Lower lobe of right lung (tissue), 2 donors: Measurements from ENCODE around the gene PXYLP1. TPM values are rescaled to one million over a fixed set of nuclear protein-coding genes. Genes with fewer than 3 reads are reported as not detected.

Experiments
- ATAC-seq, 2 donors: fragments of 200-7000 bp; cut with Tn5 transposase; one replicate each; pipeline ENCODE4 v1.9.1; 2020 to 2022; ENCODE audit warnings: mild to moderate bottlenecking in 2 of 2, moderate library complexity in 2 of 2
- DNase-seq: peaks from one replicate; pipeline ENCODE4 v3.0.0-alpha.2; 2020
- H3K27ac ChIP-seq: fragments of 200-600 bp; one replicate; pipeline ENCODE4 v1.8.0; 2022
- H3K27me3 ChIP-seq: fragments of 200-600 bp; one replicate; pipeline ENCODE4 v1.8.0; 2022; ENCODE audit warnings: low read depth
- H3K36me3 ChIP-seq: fragments of 200-600 bp; one replicate; pipeline ENCODE4 v1.8.0; 2022; ENCODE audit warnings: mild to moderate bottlenecking
- H3K4me1 ChIP-seq: fragments of 200-600 bp; one replicate; pipeline ENCODE4 v1.8.0; 2022
- H3K4me3 ChIP-seq: fragments of 200-600 bp; one replicate; pipeline ENCODE4 v1.8.0; 2022; ENCODE audit warnings: mild to moderate bottlenecking
- H3K9me3 ChIP-seq: fragments of 200-600 bp; one replicate; pipeline ENCODE4 v1.8.0; 2022
- intact Hi-C: fragments of 100-400 bp; cut with DNase I; formaldehyde crosslinking; loops from one replicate; pipeline ENCODE4 v1.11.0; 2022
- total RNA-seq: library from RNA; stranded (reverse); fragmentation: NEBNext Ultra II Directional; extraction: Animal tissue kit (Norgen Biotek cat#: 25700); gene quantifications from one replicate; pipeline ENCODE4 v1.2.1, GENCODE V29; 2021
- TF ChIP-seq, protein P1 (sequence below): fragments of 200-600 bp; IDR thresholded peaks from one replicate; pipeline ENCODE4 v1.8.0; 2022; ENCODE audit warnings: antibody characterized with exemption, mild to moderate bottlenecking
- donor health status: DM: no; HTN: yes; CAD: no; lungs with severe emphysema.

The PXYLP1 gene
- total RNA-seq, 1 donor from 2014 or later = 8.9 TPM

DNA sequence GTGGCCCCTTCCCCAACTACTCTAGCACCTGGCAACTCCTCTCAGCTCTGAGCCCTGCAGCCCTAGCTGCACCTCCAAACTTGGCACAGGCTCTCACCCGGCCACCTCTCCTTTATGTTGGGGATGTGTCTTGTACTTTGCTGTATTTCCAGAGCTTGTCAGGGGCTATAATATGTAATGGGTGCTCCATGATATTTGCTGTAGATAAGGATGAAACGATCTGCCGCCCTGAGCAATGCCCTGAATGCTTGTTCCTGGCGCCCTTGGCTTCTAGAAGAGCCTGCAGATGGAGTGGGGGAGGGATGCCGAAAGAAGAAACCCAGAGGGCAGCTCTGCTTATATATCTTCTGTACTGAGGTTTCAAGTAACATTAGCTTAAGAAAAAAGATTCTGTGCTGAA lies 100.8 kb downstream of the PXYLP1 start:
- Histone ChIP-seq H3K36me3 (no peaks in the 10 kb centered on the region), H3K4me3 (no peak overlapping the region), H3K4me1 (peaks cover 23% of the 10 kb centered on the region), H3K27ac (no peak overlapping the region), H3K9me3 (no peaks in the 10 kb centered on the region), H3K27me3 (no peaks in the 10 kb centered on the region)
- intact Hi-C loops = no loop called here
- TF ChIP-seq, protein P1, sequence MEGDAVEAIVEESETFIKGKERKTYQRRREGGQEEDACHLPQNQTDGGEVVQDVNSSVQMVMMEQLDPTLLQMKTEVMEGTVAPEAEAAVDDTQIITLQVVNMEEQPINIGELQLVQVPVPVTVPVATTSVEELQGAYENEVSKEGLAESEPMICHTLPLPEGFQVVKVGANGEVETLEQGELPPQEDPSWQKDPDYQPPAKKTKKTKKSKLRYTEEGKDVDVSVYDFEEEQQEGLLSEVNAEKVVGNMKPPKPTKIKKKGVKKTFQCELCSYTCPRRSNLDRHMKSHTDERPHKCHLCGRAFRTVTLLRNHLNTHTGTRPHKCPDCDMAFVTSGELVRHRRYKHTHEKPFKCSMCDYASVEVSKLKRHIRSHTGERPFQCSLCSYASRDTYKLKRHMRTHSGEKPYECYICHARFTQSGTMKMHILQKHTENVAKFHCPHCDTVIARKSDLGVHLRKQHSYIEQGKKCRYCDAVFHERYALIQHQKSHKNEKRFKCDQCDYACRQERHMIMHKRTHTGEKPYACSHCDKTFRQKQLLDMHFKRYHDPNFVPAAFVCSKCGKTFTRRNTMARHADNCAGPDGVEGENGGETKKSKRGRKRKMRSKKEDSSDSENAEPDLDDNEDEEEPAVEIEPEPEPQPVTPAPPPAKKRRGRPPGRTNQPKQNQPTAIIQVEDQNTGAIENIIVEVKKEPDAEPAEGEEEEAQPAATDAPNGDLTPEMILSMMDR = no peak
- ATAC-seq = peak; percentile 61 to 63
- no peak for DNase-seq

DNA sequence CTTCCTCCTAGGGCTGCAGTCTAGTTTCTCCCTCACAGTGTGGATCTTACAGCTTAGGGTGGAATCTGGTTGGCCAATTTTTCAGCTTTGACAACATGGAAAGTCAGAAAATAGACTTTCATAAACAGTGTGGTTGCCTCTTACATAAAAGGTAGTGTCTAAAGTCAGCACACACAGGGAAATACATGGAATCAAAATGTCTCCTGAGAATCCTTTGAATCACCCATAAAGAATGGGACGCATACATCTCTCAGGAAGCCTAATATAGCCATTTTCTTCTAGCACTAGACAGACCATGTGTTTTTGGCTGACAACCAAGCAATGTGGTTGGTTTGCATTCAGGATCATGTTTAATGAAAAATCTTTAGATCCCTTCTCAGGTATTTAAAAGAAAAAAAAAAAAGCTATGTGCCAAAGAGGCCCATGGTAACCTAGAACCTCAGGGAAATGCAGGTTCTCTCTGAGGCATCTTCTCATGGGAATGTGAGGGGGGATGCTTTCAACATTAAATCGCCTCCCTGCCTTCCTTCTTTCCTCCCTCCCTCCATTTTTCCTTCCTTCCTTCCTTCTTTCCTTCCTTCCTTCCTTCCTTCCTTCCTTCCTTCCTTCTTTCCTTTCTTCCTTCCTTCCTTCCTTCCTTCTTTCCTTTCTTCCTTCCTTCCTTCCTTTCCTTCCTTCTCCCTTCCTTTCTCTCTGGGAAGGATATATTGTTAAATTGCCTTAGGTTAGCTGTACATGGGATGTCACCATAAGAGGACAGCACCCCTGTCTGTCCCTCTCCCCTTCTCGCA lies 102.4 kb downstream of the PXYLP1 start:
- Histone ChIP-seq H3K4me3 (no peak overlapping the region), H3K36me3 (no peaks in the 10 kb centered on the region), H3K27ac (no peak overlapping the region), H3K4me1 (peaks cover 23% of the 10 kb centered on the region), H3K9me3 (no peaks in the 10 kb centered on the region), H3K27me3 (no peaks in the 10 kb centered on the region)
- DNase-seq (no peak), ATAC-seq (no peak)
- intact Hi-C loops = no loop called here
- TF ChIP-seq, protein P1 = no peak

DNA sequence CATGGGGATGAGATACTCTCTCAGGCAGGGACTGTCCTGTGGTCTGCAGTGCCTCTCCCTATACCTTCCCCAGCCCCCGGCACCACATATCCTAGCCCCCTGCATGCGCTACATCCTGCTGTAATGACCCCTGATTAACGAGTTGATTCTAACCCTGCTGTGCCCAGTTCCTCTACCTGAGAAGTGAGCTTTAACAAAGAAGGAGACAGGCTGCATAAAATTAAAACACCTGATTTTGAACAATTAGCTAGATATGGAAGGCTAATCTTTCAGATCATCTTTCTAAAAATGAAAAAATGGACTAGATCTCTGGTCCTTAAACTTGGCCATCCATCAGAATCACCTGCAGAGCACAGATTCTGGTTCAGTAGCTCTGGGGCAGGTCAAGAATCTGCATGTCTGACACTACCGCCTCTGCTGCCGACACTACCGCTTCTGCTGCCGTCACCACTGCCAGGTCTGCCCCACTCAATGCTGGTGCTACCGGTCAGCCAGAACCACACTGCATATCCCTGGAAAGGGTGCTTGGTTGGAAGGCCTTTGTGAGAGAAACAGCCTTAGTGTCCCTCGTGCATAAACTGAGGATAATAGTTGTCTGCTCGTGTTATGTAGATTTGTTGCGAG lies 103.1 kb downstream of the PXYLP1 start:
- Histone ChIP-seq H3K4me3 (no peak overlapping the region), H3K27ac (no peak overlapping the region), H3K36me3 (no peaks in the 10 kb centered on the region), H3K27me3 (no peaks in the 10 kb centered on the region), H3K4me1 (peaks cover 23% of the 10 kb centered on the region), H3K9me3 (no peaks in the 10 kb centered on the region)
- DNase-seq (no peak), ATAC-seq (no peak)
- intact Hi-C loops = no loop called here
- TF ChIP-seq, protein P1 = no peak

DNA sequence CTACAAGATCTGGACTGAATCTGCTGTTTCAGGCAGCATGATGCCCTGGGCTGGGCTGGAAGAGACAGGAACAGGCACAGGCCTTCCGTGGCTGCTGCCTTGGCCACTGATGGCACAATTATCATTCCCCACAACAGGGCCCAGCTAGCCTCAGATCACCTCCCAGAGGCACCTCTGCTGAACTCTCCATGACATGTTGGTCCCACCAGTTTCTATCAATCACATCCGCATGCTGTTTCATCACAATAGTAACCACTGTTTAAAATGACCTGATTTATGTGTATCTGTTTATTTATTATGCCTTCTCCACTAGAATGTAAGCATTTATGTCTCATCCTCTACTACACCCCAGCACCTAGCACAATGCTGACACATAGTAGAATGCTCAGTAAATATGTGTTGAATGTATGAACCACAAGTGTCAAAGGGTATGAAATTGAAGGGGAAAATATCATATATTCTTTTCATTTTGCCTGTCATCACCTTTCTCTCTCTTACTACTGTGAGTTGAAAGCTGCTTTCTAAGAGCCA lies 104.0 kb downstream of the PXYLP1 start:
- Histone ChIP-seq H3K27me3 (no peaks in the 10 kb centered on the region), H3K4me1 (peaks cover 23% of the 10 kb centered on the region), H3K36me3 (no peaks in the 10 kb centered on the region), H3K9me3 (no peaks in the 10 kb centered on the region), H3K4me3 (no peak overlapping the region), H3K27ac (no peak overlapping the region)
- intact Hi-C loops = no loop called here
- ATAC-seq = no peak
- TF ChIP-seq, protein P1 = no peak
- DNase-seq = no peak

DNA sequence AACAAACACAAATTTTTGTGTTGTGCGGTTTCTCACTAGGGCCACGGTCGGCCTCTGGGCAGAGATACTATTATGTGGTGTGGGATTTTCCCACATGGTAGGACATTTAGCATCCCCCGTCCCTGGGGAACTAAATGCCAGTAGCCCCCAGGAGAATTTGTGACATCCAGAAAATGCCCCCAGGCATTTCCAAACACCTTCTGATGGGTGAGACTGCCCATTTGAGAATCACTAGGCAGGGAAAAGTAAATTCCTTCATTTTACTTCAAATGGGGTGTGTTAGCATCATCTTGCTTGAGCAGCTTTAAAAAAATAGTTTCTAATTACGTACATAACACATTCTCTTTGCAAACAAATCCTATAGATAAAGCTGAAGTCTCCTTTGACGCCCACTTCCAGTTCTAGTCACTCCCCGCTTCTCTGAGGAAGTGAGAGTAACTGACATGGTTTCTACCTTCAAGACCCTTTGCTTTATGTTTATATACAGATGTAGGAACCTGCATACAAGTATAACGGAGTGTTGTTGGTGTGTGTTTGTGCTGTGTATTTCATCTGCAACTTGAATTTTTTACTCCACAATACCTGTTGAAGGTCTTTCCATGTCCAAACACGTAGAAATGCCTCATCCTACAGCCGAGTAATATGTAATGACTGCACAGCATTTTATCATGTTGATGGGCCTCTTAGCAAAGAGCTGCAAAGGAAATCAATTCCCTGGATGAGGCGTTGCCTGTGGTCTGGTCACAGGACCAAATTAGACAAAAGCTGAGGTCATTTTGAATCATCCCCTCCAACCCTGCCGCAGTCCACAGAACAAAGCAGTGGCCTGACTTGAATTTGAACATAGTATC lies 105.3 kb downstream of the PXYLP1 start:
- H3K36me3 ChIP-seq = no peaks in the 10 kb centered on the region
- DNase-seq = no peak

More for the DNA sequence above, 105.3 kb downstream of the PXYLP1 start:
- peak; percentile 12 to 54 for ATAC-seq
- TF ChIP-seq, protein P1 = no peak
- intact Hi-C loops = no loop called here
- H3K27me3 ChIP-seq = no peaks in the 10 kb centered on the region
- H3K9me3 ChIP-seq = no peaks in the 10 kb centered on the region
- peaks cover 15% of the 10 kb centered on the region for H3K4me1 ChIP-seq
- H3K4me3 ChIP-seq = no peak overlapping the region
- no peak overlapping the region for H3K27ac ChIP-seq
